HG02840 (cell line): ENCODE measurements around the gene PHACTR4.
A peak's percentile ranks its signal among the peaks of the same experiment; 100 is the strongest.
"Not testable (repeated sequence)": the region's sequence is repeated elsewhere in the genome, so short reads cannot be mapped to it uniquely, and the experiment has no call there.

Experiments
- ATAC-seq: cut with Tn5 transposase; IDR thresholded peaks from one replicate; pipeline ENCODE4 v1.9.1; 2021; ENCODE audit warnings: mild to moderate bottlenecking, moderate library complexity, moderate number of reproducible peaks; ENCODE audit not compliant: unreplicated experiment, low FRiP score

Gene PHACTR4

DNA sequence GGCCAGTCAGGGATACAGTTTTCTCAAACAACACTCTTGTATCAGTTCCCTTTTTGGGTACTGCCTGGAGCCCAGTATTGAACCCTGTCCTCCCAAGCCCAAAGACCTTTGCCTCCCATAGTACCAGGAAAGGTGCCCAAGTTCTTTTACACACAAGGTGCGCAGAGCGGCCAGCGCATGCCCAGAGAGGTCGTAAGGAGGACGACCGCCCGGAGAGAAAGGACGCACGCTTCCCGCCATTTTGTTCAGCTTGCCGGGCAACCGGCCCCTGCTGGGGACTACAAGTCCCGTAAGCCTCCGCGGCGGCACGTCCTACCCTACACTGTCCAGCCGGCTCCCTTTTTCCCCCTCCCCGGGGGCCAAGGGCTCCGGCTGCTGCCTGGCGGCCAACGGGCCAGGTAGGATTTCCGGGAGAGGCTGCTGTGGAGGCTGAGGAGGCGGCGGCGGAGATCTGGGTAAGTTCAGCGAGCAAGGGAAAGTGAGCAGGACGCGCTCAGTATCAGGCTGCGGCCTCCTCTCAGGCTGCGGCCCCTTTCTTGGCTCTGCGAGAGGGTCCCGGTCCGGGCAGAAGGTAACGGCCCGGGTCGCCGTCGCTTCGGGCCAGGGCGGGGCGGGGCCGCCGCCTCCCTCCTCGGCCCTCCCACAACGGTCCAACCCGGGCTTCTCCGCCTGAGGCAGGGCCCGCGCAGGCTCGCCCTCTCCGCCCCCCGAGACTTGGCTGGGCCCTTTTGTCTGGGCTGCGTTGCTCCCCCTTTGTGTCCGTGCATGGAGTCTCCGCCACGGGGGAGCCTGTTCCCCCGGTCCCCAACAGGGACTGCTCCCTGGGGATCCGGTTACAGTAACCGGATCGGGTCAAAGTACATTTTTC, at the start of gene PHACTR4:
Gene PHACTR4, plus strand, starts transcription at position 370 of the 868 bp plus-strand sequence. CDS start 37,708 bp downstream, outside the sequence.
- peak; percentile 78 for ATAC-seq

DNA sequence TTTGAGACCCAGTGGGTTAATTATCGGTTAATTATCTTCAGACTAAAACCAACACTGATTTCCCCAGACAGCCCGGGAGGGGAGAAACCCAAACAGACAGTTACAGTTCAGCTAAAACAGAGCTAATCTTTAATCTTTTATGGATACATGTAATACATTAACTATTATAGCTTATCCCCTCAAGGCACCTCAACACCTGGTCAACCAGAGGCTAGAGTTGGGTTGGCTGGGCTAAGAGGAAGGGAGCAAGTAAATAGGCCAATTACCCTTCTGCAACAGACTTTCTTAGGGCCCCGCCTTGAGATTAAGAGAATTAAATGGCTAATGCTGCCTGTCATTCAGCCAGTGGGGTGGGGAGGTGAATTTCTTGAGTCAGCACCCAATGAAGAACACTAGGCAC, 47.3 kb upstream of the PHACTR4 start:
- no peak for ATAC-seq

DNA sequence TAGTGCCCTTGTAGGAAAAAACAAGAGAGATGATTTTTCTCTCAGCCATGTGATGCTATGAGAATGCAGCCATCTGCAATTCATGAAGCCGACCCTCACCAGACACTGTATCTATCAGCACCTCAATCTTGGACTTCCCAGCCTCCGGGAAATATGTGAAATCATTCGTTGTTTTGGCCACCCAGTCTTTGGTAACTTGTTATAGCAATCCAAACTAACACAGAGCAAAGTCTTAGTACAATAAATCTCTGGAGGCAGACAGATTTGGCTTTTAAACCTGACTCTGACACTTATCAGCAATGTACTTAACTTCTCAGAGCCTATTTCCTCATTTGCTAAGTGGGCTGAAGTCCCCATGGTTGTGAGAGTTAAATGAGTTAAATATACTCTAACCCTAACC, 45.8 kb upstream of the PHACTR4 start:
- no peak for ATAC-seq

DNA sequence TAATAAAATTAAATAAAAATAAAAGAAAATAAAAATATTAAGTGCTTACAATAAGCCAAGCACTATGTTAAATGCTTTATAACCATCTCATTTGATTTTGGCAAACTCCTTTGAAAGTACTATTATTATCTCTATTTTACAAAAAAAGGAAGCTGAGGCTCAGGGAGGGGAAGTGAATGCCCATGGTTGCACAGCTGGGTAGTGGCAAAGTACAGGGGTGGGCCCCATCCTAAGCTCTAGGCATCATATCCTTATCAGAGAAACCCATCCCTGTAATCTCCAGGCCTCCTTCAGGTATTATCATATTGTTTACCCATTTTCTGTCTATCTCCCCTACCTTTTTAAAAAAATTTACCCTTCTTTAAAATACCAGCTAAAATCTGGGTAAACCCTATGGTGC, 43.0 kb upstream of the PHACTR4 start:
- ATAC-seq = no peak

DNA sequence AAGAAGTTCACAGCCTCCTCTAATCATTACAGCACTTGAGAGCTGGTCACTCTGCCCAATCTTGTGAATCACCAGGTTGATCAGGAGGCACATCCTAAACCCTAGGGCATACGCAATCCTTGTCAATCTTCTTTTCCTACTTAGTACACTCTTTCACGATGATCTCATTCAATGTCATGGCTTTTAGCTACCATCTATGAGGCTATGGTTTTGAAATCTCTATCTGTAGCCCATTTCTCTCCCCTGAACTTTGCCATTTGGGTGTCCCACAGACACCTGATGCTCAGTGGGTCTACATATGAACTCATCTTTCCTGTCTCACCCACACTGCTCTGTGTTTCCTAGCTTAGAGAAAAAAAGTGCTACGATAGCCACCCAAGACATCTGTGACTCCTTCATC, 42.6 kb upstream of the PHACTR4 start:
- no peak for ATAC-seq

DNA sequence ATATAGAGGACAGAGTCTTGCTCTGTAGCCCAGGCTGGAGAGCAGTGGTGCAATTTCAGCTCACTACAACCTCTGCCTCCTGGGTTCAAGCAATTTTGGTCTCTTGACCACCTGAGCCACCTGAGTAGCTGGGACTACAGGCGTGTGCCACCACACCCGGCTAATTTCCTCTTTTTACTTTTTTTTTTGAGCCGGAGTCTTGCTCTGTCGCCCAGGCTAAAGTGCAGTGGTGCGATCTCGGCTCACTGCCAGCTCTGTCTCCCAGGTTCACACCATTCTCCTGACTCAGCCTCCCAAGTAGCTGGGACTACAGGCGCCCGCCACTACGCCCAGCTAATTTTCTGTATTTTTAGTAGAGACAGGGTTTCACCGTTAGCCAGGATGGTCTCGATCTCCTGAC, 42.1 kb upstream of the PHACTR4 start:
- not testable (repeated sequence) for ATAC-seq

DNA sequence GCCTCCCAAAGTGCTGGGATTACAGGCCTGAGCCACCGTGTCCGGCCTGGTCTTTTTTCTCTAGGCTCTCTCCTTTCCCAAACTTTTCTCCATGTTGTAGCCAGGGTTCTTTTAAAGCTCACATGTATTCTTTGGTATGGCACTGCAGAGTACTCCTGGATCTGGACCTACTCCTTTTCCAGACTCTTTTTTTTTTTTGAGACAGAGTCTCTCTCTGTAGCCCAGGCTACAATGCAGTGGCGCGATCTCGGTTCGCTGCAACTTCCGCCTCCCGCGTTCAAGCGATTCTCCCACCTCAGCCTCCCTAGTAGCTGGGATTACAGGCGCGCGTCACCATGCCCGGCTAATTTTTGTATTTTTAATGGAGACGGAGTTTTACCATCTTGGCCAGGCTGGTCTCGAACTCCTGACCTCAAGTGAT, 41.3 kb upstream of the PHACTR4 start:
- no peak for ATAC-seq

DNA sequence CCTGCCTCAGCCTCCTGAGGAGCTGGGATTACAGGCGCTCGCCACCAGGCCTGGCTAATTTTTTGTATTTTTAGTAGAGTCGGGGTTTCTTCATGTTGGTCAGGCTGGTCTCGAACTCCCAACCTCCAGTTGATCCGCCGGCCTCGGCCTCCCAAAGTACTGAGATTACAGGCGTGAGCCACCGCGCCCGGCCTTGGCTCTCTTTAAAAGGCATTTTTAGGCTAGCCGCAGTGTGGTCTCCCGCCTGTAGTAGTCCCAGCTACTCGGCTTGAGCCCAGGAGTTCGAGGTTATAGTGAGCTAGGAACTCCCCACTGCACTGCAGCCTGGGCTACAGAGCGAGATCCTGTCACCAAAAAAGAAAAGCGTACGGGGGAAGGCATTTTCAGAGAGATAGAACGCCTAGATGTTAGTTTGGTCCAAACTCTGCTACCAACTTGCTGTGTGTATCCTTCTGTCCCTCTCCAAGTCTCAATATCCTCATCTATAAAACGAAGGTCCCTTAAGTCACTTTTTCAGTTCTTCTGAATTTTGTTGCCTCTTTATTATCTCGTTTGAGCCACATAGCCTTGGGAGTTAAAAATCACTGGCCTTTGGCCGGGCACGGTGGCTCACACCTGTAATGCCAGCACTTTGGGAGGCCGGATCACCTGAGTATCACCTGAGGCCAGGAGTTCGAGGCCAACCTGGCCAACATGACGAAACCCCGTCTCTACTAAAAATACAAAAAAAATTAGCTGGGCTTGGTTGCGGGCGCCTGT, 40.0 kb upstream of the PHACTR4 start:
- no peak for ATAC-seq

DNA sequence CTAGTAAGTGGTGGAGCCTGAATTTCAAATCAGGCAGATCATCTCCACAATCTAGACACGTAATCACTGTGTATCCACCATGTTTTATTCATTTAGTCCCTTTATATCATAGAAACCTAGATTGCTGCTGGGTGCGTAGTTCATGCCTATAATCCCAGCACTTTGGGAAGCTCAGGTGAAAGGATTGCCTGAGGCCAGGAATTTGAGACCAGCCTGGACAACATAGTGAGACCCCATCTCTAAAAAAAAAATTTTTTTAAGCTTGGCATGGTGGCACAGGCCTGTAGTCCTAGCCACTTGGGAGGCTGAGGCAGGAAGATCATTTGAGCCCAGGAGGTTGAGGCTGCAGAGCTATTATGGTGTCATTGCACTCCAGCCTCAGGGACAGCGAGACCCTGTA, 30.6 kb upstream of the PHACTR4 start:
- no peak for ATAC-seq

DNA sequence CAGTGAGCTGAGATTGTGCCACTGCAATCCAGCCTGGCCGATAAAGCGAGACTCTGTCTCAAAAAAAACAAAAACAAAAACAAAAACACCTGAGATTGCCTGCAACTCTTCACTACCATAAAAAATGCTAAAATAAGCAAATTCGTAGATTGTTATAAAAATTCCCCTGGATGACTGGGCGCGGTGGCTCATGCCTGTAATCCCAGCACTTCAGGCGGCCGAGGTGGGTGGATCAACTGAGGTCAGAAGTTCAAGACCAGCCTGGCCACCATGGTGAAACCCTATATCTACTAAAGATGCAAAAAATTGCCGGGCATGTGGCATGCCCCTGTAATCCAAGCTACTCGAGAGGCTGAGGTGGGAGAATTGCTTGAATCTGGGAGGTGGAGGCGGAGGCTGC, 30.0 kb upstream of the PHACTR4 start:
- no peak for ATAC-seq

DNA sequence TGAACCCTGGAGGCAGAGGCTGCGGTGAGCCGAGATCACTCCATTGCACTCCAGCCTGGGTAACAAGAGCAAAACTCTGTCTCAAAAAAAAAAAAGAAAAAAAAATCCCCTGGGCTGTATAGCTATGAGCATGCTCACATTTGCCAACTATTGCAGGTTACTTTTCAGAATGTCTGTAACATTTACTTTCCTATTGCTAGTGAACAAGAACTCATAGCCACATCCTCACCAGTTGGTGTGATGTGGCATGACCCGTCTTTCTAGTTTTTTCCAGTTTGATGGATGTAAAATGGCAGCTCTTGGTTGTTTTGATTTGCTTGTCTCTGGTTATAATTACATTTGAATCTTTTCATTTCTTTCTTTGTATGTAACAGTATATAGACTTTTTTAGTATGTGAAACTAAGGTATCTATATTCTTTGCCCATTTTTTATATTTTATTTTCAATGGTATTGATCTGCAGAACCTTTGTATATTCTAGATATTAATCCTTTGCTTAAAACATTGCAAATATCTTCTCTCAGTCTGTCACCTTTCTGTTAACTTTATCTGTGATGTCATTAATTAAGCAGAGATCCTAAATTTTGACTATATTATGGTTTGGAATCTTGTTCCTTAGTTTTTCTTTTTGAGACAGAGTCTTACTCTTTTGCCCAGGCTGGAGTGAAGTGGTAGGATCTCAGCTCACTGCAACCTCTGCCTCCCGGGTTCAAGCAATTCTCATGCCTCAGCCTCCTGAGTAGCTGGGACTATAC, 29.1 kb upstream of the PHACTR4 start:
- ATAC-seq = no peak

DNA sequence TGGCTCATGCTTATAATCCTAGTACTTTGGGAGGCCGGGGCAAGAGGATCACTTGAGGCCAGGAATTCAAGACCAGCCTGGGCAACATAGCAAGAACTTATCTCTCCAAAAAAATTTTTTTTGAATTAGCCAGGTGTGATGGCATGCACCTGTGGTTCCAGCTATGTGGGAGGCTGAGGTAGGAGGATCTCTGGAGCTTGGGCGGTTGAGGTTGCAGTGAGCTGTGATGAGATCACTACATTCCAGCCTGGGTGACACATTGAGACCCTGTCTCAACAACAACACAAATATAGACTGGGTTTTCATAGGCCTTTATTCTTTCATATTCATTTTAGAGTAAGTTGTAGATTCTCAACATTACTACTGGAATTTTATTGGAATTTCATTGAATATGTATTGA, 27.9 kb upstream of the PHACTR4 start:
- ATAC-seq = no peak

DNA sequence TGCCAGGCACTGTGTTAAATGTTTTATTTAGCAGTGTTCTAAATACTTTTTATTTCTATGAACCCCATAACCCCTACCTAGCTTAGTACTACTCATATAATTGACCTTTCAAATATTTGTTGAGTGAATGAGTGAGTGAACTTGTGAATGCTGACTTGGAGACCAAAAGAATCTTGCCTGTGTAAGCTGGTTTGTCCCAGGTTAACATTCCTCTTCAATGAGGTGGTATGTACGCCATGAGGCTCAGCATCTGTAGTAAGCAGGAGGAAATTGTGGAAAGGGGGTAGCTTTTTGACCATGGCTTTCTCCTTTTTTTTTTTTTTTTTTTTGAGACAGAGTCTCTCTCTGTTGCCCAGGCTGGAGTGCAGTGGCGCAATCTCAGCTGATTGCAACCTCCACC, 26.1 kb upstream of the PHACTR4 start:
- no peak for ATAC-seq

DNA sequence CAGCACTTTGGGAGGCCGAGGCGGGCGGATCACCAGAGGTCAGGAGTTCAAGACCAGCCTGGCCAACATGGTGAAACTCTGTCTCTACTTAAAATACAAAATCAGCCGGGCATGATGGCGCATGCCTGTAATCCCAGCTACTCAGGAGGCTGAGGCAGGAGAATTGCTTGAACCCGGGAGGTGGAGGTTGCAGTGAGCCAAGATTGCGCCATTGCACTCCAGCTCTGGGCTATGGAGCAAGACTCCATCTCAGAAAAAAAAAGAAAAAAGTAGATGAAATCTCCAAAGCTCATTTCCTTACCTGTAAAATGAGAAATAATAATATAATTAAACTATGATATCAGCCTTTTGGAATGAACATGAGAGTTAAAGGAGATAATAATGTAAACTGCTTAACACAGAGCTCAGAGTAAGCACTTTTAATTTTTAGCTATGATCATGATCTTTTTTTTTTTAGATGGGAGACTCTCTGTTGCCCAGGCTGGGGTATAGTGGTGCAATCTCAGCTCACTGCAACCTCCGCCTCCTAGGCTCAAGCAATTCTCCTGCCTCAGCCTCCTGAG, 16.2 kb upstream of the PHACTR4 start:
- ATAC-seq = not testable (repeated sequence)

DNA sequence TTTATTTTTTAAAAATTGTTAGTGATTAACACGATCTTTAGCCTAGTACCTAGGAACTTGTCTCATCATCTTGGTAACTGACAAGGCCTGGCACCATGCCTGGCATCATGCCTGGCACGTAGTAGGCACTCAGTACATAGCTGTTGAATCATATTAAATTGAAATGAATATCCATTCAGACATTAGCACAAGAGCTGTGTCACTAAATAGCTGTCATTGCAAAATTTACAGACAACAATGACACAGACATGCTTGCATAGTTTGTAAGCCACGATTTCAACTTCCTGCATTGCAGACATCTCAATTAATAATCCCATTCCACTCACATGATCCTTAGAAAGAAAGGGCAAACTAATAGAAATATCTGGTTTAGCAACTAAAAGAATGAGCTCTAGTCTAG, 15.4 kb upstream of the PHACTR4 start:
- no peak for ATAC-seq

DNA sequence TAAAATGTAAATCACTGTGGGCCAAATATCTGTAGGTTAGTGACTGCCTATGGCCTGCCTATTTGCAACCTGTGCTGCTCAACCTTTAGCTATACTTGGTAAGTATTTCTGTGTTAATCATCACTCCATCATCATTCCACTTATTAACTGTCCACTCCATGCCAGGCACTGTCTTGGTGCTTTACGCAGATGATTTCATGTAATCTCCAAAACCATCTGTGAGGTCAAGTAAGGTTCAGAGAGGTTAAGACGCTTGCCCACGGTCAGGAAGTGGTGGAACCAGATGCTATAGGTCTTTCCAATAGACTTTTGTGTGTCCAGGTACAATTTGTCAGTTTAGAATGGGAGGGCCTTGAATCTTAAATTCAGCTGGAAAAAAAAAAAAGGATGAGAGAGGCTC, 10.8 kb upstream of the PHACTR4 start:
- ATAC-seq = no peak

DNA sequence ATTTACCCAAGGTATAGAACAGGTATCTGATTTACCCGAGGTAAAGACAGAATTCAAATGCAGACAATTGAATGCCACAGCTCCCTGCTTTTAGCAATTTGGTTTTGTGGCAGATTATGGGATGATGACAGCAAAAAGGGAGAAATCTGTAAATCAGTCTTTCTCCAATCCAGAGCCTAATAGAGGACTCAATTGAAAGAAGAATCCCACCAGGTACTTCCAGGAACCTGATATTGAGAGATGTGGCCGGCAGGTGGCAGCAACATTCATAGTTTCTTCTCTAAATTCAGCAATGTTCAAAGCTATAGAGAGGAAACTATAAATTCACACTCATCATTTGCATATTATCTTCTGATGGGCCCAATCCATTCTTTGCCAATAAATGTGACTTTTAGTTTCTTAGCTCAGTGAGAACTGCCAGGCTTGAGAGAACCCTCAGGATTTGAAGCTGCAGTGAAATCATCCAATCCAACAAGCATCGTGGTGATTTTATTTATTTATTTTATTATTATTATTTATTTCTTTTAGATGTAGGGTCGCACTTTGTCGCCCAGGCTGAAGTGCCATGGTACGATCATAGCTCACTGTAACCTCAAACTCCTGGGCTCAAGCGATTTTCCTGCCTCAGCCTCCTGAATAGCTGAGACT, 9.8 kb upstream of the PHACTR4 start:
- ATAC-seq = no peak

DNA sequence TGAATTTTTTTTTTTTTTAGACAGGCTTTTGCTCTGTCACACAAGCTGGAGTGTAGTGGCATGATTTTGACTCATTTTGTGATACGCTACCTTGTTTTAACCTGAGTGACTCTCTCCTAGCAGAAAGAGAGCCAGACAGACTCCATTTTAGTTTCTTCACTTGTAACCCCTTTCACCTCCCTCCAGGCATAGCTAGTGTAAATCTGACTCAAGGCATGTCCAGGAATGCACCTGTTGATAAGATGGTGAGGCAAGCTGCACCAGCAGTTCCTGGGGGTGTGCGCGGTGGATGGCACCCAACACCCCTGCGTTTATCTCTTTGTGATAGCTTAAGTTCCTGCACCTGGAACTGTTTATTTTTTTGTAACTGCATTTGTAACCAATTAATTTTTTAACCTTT, 4.7 kb upstream of the PHACTR4 start:
- no peak for ATAC-seq

DNA sequence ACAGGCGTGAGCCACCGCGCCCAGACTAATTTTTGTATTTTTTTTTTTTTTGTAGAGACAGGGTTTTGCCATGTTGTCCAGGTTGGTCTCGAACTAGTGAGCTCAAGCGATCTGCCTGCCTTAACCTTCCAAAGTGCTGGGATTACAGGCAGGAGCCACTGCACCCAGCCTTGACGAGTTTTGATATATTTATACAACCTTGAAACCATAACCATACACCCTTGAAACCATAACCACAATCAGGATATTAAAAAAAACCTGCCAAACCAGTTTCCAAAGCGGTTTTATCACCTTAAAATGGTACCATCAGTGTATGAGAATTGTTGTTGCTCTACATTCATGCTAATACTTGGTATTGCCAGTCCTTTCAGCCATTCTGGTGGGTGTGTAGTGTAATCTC, 3.7 kb upstream of the PHACTR4 start:
- ATAC-seq = no peak

DNA sequence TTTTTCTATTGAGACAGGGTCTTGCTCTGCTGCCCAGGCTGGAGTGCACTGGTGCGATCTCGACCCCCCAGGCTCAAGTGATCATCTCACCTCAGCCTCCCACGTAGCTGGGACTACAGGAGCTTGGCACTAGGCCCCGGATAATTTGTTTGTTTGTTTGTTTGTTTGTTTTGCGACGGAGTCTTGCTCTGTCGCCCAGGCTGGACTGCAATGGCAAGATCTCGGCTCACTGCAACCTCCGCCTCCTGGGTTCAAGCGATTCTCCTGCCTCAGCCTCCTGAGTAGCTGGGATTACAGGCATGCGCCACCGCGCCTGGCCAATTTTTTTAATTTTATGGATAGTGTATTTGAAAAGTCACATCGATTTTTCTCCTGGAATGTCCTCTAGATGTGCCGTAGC, 932 bp upstream of the PHACTR4 start:
- not testable (repeated sequence) for ATAC-seq
